Liver (tissue), 9 donors: ENCODE data around the gene RARS1. TPM values are rescaled to one million over a fixed set of nuclear protein-coding genes. Genes with fewer than 3 reads are reported as not detected.

Source experiments
- DNase-seq: peaks from one replicate; pipeline ENCODE4 v3.0.0-alpha.2; 2017; ENCODE audit warnings: low spot score
- H3K27ac ChIP-seq, 2 donors: one replicate each; pipeline ENCODE4 v1.7.0; 2013; ENCODE audit warnings: inconsistent platforms in 2 of 2, low read length in 2 of 2, control low read depth in 1 of 2, low read depth in 1 of 2, mild to moderate bottlenecking in 1 of 2
- H3K27me3 ChIP-seq, 4 donors: one replicate each; pipeline versions ENCODE4 v1.6.1 to v1.7.0; 2013; ENCODE audit warnings: low read length in 3 of 4, inconsistent platforms in 1 of 4, mild to moderate bottlenecking in 1 of 4, moderate library complexity in 1 of 4; ENCODE audit not compliant: control insufficient read depth in 4 of 4, insufficient read depth in 4 of 4
- H3K36me3 ChIP-seq, 4 donors: one replicate each; pipeline versions ENCODE4 v1.6.1 to v1.7.0; 2013; ENCODE audit warnings: low read length in 3 of 4, mild to moderate bottlenecking in 3 of 4, low read depth in 1 of 4, moderate library complexity in 1 of 4; ENCODE audit not compliant: control insufficient read depth in 4 of 4, insufficient read depth in 3 of 4
- H3K4me1 ChIP-seq, 4 donors: one replicate each; pipeline versions ENCODE4 v1.6.1 to v1.7.0; 2013; ENCODE audit warnings: low read length in 3 of 4, mild to moderate bottlenecking in 3 of 4, moderate library complexity in 1 of 4; ENCODE audit not compliant: control insufficient read depth in 4 of 4, insufficient read depth in 4 of 4
- H3K4me3 ChIP-seq, 3 donors: one replicate each; pipeline versions ENCODE4 v1.6.1 to v1.7.0; 2013; ENCODE audit warnings: low read length in 3 of 3, control low read depth in 1 of 3, low read depth in 1 of 3, mild to moderate bottlenecking in 1 of 3
- H3K9ac ChIP-seq, 2 donors: one replicate each; pipeline ENCODE4 v1.7.0; 2013; ENCODE audit warnings: low read length in 2 of 2, mild to moderate bottlenecking in 2 of 2, moderate library complexity in 2 of 2, control low read depth in 1 of 2, low read depth in 1 of 2
- H3K9me3 ChIP-seq, 4 donors: one replicate each; pipeline versions ENCODE4 v1.6.1 to v1.7.0; 2013; ENCODE audit warnings: low read length in 3 of 4; ENCODE audit not compliant: control insufficient read depth in 4 of 4
- CTCF ChIP-seq: fragments of 150-350 bp; IDR thresholded peaks from 2 replicates; pipeline ENCODE4 v1.5.1; 2017; ENCODE audit warnings: improper control_type of control experiment, low read depth, low read length; ENCODE audit not compliant: missing input control
- EGR1 ChIP-seq, 2 donors: IDR thresholded peaks; 2 replicates each; pipeline ENCODE4 v1.6.1; 2016 to 2018; ENCODE audit warnings: antibody characterized with exemption in 2 of 2, low read depth in 2 of 2
- FOXA1 ChIP-seq: IDR thresholded peaks from 2 replicates; pipeline ENCODE4 v1.6.1; 2016; ENCODE audit warnings: antibody characterized with exemption
- FOXA2 ChIP-seq: IDR thresholded peaks from 2 replicates; pipeline ENCODE4 v1.6.1; 2016; ENCODE audit warnings: antibody characterized with exemption
- GABPA ChIP-seq, 2 donors: IDR thresholded peaks in 1 of 2; conservative IDR thresholded peaks in 1 of 2; 2 replicates each; pipeline ENCODE4 v1.6.1; 2016; ENCODE audit warnings: antibody characterized with exemption in 2 of 2, mild to moderate bottlenecking in 1 of 2, moderate library complexity in 1 of 2
- HNF4A ChIP-seq, 2 donors: conservative IDR thresholded peaks; 2 replicates each; pipeline ENCODE4 v1.6.1; 2016; ENCODE audit warnings: antibody characterized with exemption in 2 of 2, mild to moderate bottlenecking in 2 of 2
- HNF4G ChIP-seq: IDR thresholded peaks from 2 replicates; pipeline ENCODE4 v1.6.1; 2016; ENCODE audit warnings: antibody characterized with exemption
- JUND ChIP-seq, 2 donors: IDR thresholded peaks; 2 replicates each; pipeline ENCODE4 v1.6.1; 2016; ENCODE audit warnings: antibody characterized with exemption in 2 of 2
- NR2F2 ChIP-seq: IDR thresholded peaks from 2 replicates; pipeline ENCODE4 v1.6.1; 2016; ENCODE audit warnings: antibody characterized with exemption
- RAD21 ChIP-seq, 2 donors: IDR thresholded peaks; 2 replicates each; pipeline ENCODE4 v1.6.1; 2016; ENCODE audit warnings: antibody characterized with exemption in 2 of 2, mild to moderate bottlenecking in 2 of 2
- RXRA ChIP-seq, 2 donors: IDR thresholded peaks; 2 replicates each; pipeline ENCODE4 v1.6.1; 2017 to 2018; ENCODE audit warnings: antibody characterized with exemption in 2 of 2, mild to moderate bottlenecking in 1 of 2
- SP1 ChIP-seq: IDR thresholded peaks from 2 replicates; pipeline ENCODE4 v1.6.1; 2018; ENCODE audit warnings: antibody characterized with exemption, mild to moderate bottlenecking
- TAF1 ChIP-seq: conservative IDR thresholded peaks from 2 replicates; pipeline ENCODE4 v1.6.1; 2016; ENCODE audit warnings: antibody characterized with exemption, mild to moderate bottlenecking
- YY1 ChIP-seq: IDR thresholded peaks from 2 replicates; pipeline ENCODE4 v1.6.1; 2016; ENCODE audit warnings: antibody characterized with exemption, mild to moderate bottlenecking
- WGBS: extraction: QIAGEN DNeasy Blood & Tissue Kit; methylation state at CpG from one replicate; pipeline ENCODE4 v1.1.7; 2013; 5-methylcytosine and 5-hydroxymethylcytosine counted together
- polyA plus RNA-seq, 2 donors: library from polyadenylated mRNA; stranded (reverse) in 1 of 2; unstranded in 1 of 2; fragments of 200-250 nt in 1 of 2; fragments of >200 nt in 1 of 2; fragmentation: Nextera tagmentation in 1 of 2; extraction: Ambion mirVana in 1 of 2; gene quantifications; one replicate each; pipeline versions ENCODE4 v1.2.1 to v1.2.3, GENCODE V29; 2013 to 2015
- total RNA-seq, 2 donors: library from RNA; depleted of rRNA; stranded (reverse); fragments of >200 nt; gene quantifications; one replicate each; pipeline ENCODE4 v1.2.3, GENCODE V29; 2014
- TF ChIP-seq, protein P1 (sequence below): IDR thresholded peaks from 2 replicates; pipeline ENCODE4 v1.6.1; 2016; ENCODE audit warnings: antibody characterized with exemption
- TF ChIP-seq, protein P2 (sequence below): IDR thresholded peaks from 2 replicates; pipeline ENCODE4 v1.6.1; 2016; ENCODE audit warnings: antibody characterized with exemption
- TF ChIP-seq, protein P3 (sequence below): IDR thresholded peaks from 2 replicates; pipeline ENCODE4 v1.6.1; 2016; ENCODE audit warnings: antibody characterized with exemption, mild to moderate bottlenecking
- TF ChIP-seq, protein P4 (sequence below): IDR thresholded peaks from 2 replicates; pipeline ENCODE4 v1.6.1; 2016; ENCODE audit warnings: antibody characterized with exemption
- donor health status: healthy.
- donor health status: healthy.
- donor health status: healthy.
- donor health status: healthy.
- donor health status: healthy.

The RARS1 gene
- total and polyA plus RNA-seq, 4 donors: 16.5 to 42.5 (median 30.1) TPM

DNA sequence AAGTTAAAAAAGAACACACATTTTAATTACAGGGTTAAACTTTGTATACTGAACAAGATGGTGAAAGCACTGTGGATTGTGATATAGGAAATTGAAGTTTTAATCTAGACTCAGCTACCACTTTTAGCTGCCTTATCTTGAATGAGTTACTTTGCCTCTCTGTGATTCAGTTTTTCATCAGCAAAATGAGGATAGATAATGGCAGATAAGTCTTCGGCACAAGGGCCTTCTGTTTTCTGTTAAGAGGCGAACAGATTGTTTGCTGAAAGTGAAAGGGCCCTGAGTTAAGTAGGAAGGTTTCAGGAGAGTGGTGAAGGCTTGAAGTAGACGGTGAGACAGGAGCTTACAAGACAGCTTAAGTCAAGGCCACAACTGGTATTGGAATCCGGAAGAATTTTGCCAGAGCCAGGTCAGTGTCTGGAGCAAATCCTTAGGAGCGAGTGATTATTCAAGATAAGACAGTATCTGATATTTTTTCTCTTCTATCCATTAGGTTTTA is 7.8 kb downstream of the RARS1 start:
- H3K36me3 ChIP-seq: peaks cover 21 to 85% (median 70%) of the 10 kb centered on the region in 4 donors
- H3K4me3 ChIP-seq: no peak overlapping the region
- no peak overlapping the region for H3K27ac ChIP-seq
- no peaks in the 10 kb centered on the region for H3K27me3 ChIP-seq
- 93% methylated on average over 5 of the region's 5 CpGs for WGBS
- H3K9me3 ChIP-seq: no peaks in the 10 kb centered on the region
- TF ChIP-seq RXRA (IDR thresholded peaks at IDR 0.05) (no peak), CTCF (no peak), SP1 (no peak), HNF4G (no peak), TAF1 (no peak), FOXA1 (no peak), YY1 (no peak), GABPA (IDR thresholded peaks at IDR 0.05 in 1 of 2, conservative IDR thresholded peaks at IDR 0.05 in 1 of 2) (no peak), EGR1 (IDR thresholded peaks at IDR 0.05; ENCODE audit: low read depth in 2 of 2) (no peak), JUND (IDR thresholded peaks at IDR 0.05) (no peak), NR2F2 (no peak), RAD21 (IDR thresholded peaks at IDR 0.05) (no peak), FOXA2 (no peak), HNF4A (conservative IDR thresholded peaks at IDR 0.05) (no peak)
- TF ChIP-seq, protein P1, sequence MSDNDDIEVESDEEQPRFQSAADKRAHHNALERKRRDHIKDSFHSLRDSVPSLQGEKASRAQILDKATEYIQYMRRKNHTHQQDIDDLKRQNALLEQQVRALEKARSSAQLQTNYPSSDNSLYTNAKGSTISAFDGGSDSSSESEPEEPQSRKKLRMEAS: no peak
- TF ChIP-seq, protein P2, sequence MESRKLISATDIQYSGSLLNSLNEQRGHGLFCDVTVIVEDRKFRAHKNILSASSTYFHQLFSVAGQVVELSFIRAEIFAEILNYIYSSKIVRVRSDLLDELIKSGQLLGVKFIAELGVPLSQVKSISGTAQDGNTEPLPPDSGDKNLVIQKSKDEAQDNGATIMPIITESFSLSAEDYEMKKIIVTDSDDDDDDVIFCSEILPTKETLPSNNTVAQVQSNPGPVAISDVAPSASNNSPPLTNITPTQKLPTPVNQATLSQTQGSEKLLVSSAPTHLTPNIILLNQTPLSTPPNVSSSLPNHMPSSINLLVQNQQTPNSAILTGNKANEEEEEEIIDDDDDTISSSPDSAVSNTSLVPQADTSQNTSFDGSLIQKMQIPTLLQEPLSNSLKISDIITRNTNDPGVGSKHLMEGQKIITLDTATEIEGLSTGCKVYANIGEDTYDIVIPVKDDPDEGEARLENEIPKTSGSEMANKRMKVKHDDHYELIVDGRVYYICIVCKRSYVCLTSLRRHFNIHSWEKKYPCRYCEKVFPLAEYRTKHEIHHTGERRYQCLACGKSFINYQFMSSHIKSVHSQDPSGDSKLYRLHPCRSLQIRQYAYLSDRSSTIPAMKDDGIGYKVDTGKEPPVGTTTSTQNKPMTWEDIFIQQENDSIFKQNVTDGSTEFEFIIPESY: no peak
- TF ChIP-seq, protein P3, sequence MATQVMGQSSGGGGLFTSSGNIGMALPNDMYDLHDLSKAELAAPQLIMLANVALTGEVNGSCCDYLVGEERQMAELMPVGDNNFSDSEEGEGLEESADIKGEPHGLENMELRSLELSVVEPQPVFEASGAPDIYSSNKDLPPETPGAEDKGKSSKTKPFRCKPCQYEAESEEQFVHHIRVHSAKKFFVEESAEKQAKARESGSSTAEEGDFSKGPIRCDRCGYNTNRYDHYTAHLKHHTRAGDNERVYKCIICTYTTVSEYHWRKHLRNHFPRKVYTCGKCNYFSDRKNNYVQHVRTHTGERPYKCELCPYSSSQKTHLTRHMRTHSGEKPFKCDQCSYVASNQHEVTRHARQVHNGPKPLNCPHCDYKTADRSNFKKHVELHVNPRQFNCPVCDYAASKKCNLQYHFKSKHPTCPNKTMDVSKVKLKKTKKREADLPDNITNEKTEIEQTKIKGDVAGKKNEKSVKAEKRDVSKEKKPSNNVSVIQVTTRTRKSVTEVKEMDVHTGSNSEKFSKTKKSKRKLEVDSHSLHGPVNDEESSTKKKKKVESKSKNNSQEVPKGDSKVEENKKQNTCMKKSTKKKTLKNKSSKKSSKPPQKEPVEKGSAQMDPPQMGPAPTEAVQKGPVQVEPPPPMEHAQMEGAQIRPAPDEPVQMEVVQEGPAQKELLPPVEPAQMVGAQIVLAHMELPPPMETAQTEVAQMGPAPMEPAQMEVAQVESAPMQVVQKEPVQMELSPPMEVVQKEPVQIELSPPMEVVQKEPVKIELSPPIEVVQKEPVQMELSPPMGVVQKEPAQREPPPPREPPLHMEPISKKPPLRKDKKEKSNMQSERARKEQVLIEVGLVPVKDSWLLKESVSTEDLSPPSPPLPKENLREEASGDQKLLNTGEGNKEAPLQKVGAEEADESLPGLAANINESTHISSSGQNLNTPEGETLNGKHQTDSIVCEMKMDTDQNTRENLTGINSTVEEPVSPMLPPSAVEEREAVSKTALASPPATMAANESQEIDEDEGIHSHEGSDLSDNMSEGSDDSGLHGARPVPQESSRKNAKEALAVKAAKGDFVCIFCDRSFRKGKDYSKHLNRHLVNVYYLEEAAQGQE: no peak
- TF ChIP-seq, protein P4, sequence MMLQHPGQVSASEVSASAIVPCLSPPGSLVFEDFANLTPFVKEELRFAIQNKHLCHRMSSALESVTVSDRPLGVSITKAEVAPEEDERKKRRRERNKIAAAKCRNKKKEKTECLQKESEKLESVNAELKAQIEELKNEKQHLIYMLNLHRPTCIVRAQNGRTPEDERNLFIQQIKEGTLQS: no peak
- no peak for DNase-seq
- H3K9ac ChIP-seq: no peak overlapping the region
- H3K4me1 ChIP-seq: no peaks in the 10 kb centered on the region
